Measurements from ENCODE around the gene SCFD2.

DNA sequence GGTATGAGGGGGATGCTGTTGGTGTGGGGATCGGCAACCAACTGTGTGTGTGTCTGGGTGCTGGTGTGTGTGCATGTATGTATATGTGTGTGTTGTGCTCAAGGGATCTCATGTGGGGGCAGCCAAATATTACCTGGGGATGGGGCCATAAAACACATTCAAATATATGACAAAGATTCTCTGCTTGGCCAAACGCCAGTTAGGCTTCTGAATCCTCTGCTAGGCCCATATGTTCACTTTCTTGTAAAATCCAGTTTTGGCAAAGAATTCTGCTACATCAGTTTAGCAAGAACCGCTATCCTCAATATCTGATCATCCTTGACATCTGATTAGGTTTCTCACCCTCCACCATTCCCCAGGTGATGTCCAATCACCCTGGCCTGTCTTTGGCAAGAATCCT, 397.2 kb downstream of the SCFD2 start:
- TF ChIP-seq, protein P1, sequence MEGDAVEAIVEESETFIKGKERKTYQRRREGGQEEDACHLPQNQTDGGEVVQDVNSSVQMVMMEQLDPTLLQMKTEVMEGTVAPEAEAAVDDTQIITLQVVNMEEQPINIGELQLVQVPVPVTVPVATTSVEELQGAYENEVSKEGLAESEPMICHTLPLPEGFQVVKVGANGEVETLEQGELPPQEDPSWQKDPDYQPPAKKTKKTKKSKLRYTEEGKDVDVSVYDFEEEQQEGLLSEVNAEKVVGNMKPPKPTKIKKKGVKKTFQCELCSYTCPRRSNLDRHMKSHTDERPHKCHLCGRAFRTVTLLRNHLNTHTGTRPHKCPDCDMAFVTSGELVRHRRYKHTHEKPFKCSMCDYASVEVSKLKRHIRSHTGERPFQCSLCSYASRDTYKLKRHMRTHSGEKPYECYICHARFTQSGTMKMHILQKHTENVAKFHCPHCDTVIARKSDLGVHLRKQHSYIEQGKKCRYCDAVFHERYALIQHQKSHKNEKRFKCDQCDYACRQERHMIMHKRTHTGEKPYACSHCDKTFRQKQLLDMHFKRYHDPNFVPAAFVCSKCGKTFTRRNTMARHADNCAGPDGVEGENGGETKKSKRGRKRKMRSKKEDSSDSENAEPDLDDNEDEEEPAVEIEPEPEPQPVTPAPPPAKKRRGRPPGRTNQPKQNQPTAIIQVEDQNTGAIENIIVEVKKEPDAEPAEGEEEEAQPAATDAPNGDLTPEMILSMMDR (conservative IDR thresholded peaks at IDR 0.05): no peak
- TF ChIP-seq EZH2 (IDR thresholded peaks at IDR 0.05; ENCODE audit: low read depth): no peak

Measured in PC-9 (cell line).